Mammary epithelial cell (primary cell): Measurements from ENCODE around the gene CLASP1.

Source experiments
- CTCF ChIP-seq, 2 donors: IDR thresholded peaks in 1 of 2; conservative IDR thresholded peaks in 1 of 2; 2 replicates each; pipeline ENCODE4 v1.5.1; 2011 to 2012; ENCODE audit warnings: inconsistent platforms in 2 of 2, low read length in 2 of 2, mild to moderate bottlenecking in 2 of 2, control low read depth in 1 of 2, low read depth in 1 of 2; ENCODE audit not compliant: insufficient read depth in 1 of 2; ENCODE audit errors: extremely low read depth in 1 of 2
- EZH2 ChIP-seq: IDR thresholded peaks from 2 replicates; pipeline ENCODE4 v1.6.1; 2012; ENCODE audit warnings: low read length, inconsistent platforms, borderline replicate concordance

GRCh38 chr2:121427187-121427689 lies 222.0 kb downstream of the CLASP1 start:
- no peak for TF ChIP-seq CTCF (conservative IDR thresholded peaks at IDR 0.05 in 1 of 2, IDR thresholded peaks at IDR 0.05 in 1 of 2; ENCODE audit: extremely low read depth in 1 of 2, insufficient read depth in 1 of 2, low read depth in 1 of 2, low read length in 2 of 2)
- no peak for TF ChIP-seq EZH2
